IMR-90 (cell line): ENCODE results near the gene BRINP1. TPM values are rescaled to one million over a fixed set of nuclear protein-coding genes. Genes with fewer than 3 reads are reported as not detected.

Experiments used
- ATAC-seq: fragments of 200-7000 bp; cut with Tn5 transposase; 2 replicates; pipeline ENCODE4 v1.9.1; 2020; ENCODE audit warnings: low read depth, mild to moderate bottlenecking, moderate library complexity
- BruUV-seq: library from RNA; stranded (reverse); fragments of 400-500 nt; replicated peaks from 2 replicates; lab custom pipeline; 2021; lab: Mats Ljungman, UMichigan
- CTCF ChIA-PET: fragments of 300-600 bp; formaldehyde crosslinking; extraction: SDS; loops from one replicate; lab custom pipeline; 2021; ENCODE audit warnings: antibody characterized with exemption; lab: Yijun Ruan, JAX
- POLR2A ChIA-PET: fragments of 300-600 bp; sonication (Branson Sonifier 250); formaldehyde crosslinking; loops from one replicate; lab custom pipeline; 2022; ENCODE audit warnings: antibody characterized with exemption; ENCODE audit not compliant: unreplicated experiment; lab: Charles Lee
- DNase-seq: peaks from one replicate; pipeline ENCODE4 v3.0.0; 2013
- H2AFZ ChIP-seq: replicated peaks from 2 replicates; pipeline ENCODE3; 2013; ENCODE audit warnings: low read length, mild to moderate bottlenecking; ENCODE audit not compliant: poor library complexity
- H2AK5ac ChIP-seq: 2 replicates; pipeline ENCODE4 v1.6.1; 2013; ENCODE audit warnings: low read depth, low read length, inconsistent platforms
- H2AK9ac ChIP-seq: replicated peaks from 2 replicates; pipeline ENCODE3; 2013; ENCODE audit warnings: mild to moderate bottlenecking, low read depth, low read length, moderate library complexity; ENCODE audit not compliant: poor library complexity
- H2BK120ac ChIP-seq: 2 replicates; pipeline ENCODE4 v1.6.1; 2013; ENCODE audit warnings: low read depth, low read length, inconsistent platforms
- H2BK15ac ChIP-seq: 3 replicates; pipeline ENCODE4 v1.6.1; 2013; ENCODE audit warnings: low read depth, low read length, inconsistent platforms
- H2BK20ac ChIP-seq: 2 replicates; pipeline ENCODE4 v1.6.1; 2013; ENCODE audit warnings: low read depth, mild to moderate bottlenecking, inconsistent platforms, low read length, moderate library complexity
- H2BK5ac ChIP-seq: 2 replicates; pipeline ENCODE4 v1.6.1; 2013; ENCODE audit warnings: mild to moderate bottlenecking, low read depth, low read length, inconsistent platforms; ENCODE audit not compliant: poor library complexity, severe bottlenecking
- H3K14ac ChIP-seq: replicated peaks from 2 replicates; pipeline ENCODE4 v1.6.1; 2013; ENCODE audit warnings: low read depth, low read length, inconsistent platforms
- H3K18ac ChIP-seq: 2 replicates; pipeline ENCODE4 v1.6.1; 2013; ENCODE audit warnings: low read depth, low read length, control low read depth
- H3K23ac ChIP-seq: 2 replicates; pipeline ENCODE4 v1.6.1; 2013; ENCODE audit warnings: low read depth, low read length, inconsistent platforms
- H3K27ac ChIP-seq: 2 replicates; pipeline ENCODE4 v1.5.1; 2013; ENCODE audit warnings: mild to moderate bottlenecking, control low read depth, low read length; ENCODE audit not compliant: insufficient read depth
- H3K27me3 ChIP-seq: 2 replicates; pipeline ENCODE4 v1.6.1; 2013; ENCODE audit warnings: low read length; ENCODE audit not compliant: control insufficient read depth, insufficient read depth
- H3K36me3 ChIP-seq: 2 replicates; pipeline ENCODE4 v1.6.1; 2013; ENCODE audit warnings: low read length, mixed read lengths; ENCODE audit not compliant: control insufficient read depth, insufficient read depth
- H3K4ac ChIP-seq: 2 replicates; pipeline ENCODE4 v1.6.1; 2013; ENCODE audit warnings: low read depth, low read length, inconsistent platforms
- H3K4me1 ChIP-seq: 2 replicates; pipeline ENCODE4 v1.6.1; 2013; ENCODE audit warnings: low read length, mixed read lengths; ENCODE audit not compliant: control insufficient read depth, insufficient read depth
- H3K4me2 ChIP-seq: 2 replicates; pipeline ENCODE4 v1.6.1; 2013; ENCODE audit warnings: low read depth, mild to moderate bottlenecking, control low read depth, low read length, moderate library complexity
- H3K4me3 ChIP-seq: 2 replicates; pipeline ENCODE4 v1.5.1; 2013; ENCODE audit warnings: low read depth, mild to moderate bottlenecking, control low read depth, low read length, moderate library complexity; ENCODE audit not compliant: insufficient read depth
- H3K56ac ChIP-seq: 2 replicates; pipeline ENCODE4 v1.6.1; 2013; ENCODE audit warnings: low read length, inconsistent platforms; ENCODE audit not compliant: insufficient read depth; ENCODE audit errors: extremely low read depth
- H3K79me1 ChIP-seq, 2 experiments: 2 replicates each; pipeline ENCODE4 v1.6.1; 2013; ENCODE audit warnings: low read length in 2 of 2, inconsistent platforms in 1 of 2, low read depth in 1 of 2
- H3K9ac ChIP-seq: 2 replicates; pipeline ENCODE4 v1.6.1; 2013; ENCODE audit warnings: low read depth, low read length, control low read depth
- H3K9me1 ChIP-seq: 2 replicates; pipeline ENCODE4 v1.6.1; 2013; ENCODE audit warnings: low read length, inconsistent platforms; ENCODE audit not compliant: insufficient read depth
- H3K9me3 ChIP-seq: 2 replicates; pipeline ENCODE4 v1.6.1; 2013; ENCODE audit warnings: low read length; ENCODE audit not compliant: control insufficient read depth, insufficient read depth
- H4K20me1 ChIP-seq: 2 replicates; pipeline ENCODE4 v1.6.1; 2013; ENCODE audit warnings: low read length, inconsistent platforms; ENCODE audit not compliant: insufficient read depth
- H4K5ac ChIP-seq: 2 replicates; pipeline ENCODE4 v1.6.1; 2013; ENCODE audit warnings: mild to moderate bottlenecking, low read depth, low read length, control low read depth
- H4K8ac ChIP-seq, 2 experiments: 2 replicates each; pipeline ENCODE4 v1.6.1; 2013; ENCODE audit warnings: low read depth in 2 of 2, low read length in 2 of 2, control low read depth in 1 of 2, inconsistent platforms in 1 of 2
- H4K91ac ChIP-seq: 2 replicates; pipeline ENCODE4 v1.6.1; 2013; ENCODE audit warnings: low read depth, low read length, inconsistent platforms; ENCODE audit not compliant: insufficient read depth
- BHLHE40 ChIP-seq: fragments of 150-350 bp; IDR thresholded peaks from 2 replicates; pipeline ENCODE4 v1.6.1; 2016; ENCODE audit warnings: mild to moderate bottlenecking, low read depth, low read length
- CEBPB ChIP-seq: IDR thresholded peaks from 2 replicates; pipeline ENCODE4 v1.6.1; 2012; ENCODE audit warnings: low read depth, low read length, improper control_type of control experiment
- CHD1 ChIP-seq: IDR thresholded peaks from 2 replicates; pipeline ENCODE4 v1.6.1; 2012; ENCODE audit warnings: low read depth, low read length, improper control_type of control experiment
- CTCF ChIP-seq: conservative IDR thresholded peaks from 2 replicates; pipeline ENCODE4 v1.5.1; 2012; ENCODE audit warnings: mild to moderate bottlenecking, low read depth, low read length, improper control_type of control experiment
- FOS ChIP-seq: fragments of 150-350 bp; IDR thresholded peaks from 2 replicates; pipeline ENCODE4 v1.6.1; 2016; ENCODE audit warnings: low read depth, low read length
- MAFK ChIP-seq: IDR thresholded peaks from 2 replicates; pipeline ENCODE4 v1.6.1; 2012; ENCODE audit warnings: low read depth, low read length, improper control_type of control experiment
- MAZ ChIP-seq: IDR thresholded peaks from 2 replicates; pipeline ENCODE4 v1.6.1; 2012; ENCODE audit warnings: low read depth, mild to moderate bottlenecking, low read length, improper control_type of control experiment, moderate library complexity, borderline replicate concordance
- MXI1 ChIP-seq: IDR thresholded peaks from 2 replicates; pipeline ENCODE4 v1.6.1; 2012; ENCODE audit warnings: low read depth, mild to moderate bottlenecking, low read length, moderate library complexity, borderline replicate concordance
- NFE2L2 ChIP-seq: fragments of 150-350 bp; IDR thresholded peaks from 2 replicates; pipeline ENCODE4 v1.6.1; 2016; ENCODE audit warnings: low read depth, mild to moderate bottlenecking, low read length
- POLR2A ChIP-seq: IDR thresholded peaks from 2 replicates; pipeline ENCODE4 v1.6.1; 2012; ENCODE audit warnings: mild to moderate bottlenecking, low read depth, low read length
- RAD21 ChIP-seq: IDR thresholded peaks from 2 replicates; pipeline ENCODE4 v1.6.1; 2012; ENCODE audit warnings: low read length, improper control_type of control experiment
- RCOR1 ChIP-seq: IDR thresholded peaks from 2 replicates; pipeline ENCODE4 v1.6.1; 2012; ENCODE audit warnings: mild to moderate bottlenecking, low read length, improper control_type of control experiment; ENCODE audit not compliant: insufficient replicate concordance
- RFX5 ChIP-seq: IDR thresholded peaks from 2 replicates; pipeline ENCODE4 v1.8.0; 2012; ENCODE audit warnings: low read depth, mild to moderate bottlenecking, low read length, moderate library complexity
- SMC3 ChIP-seq: fragments of 150-350 bp; IDR thresholded peaks from 2 replicates; pipeline ENCODE4 v1.6.1; 2016; ENCODE audit warnings: low read depth, mild to moderate bottlenecking, antibody characterized with exemption, low read length, moderate library complexity
- WGBS, 2 experiments: methylation state at CpG; one replicate each; pipeline versions ENCODE4 v1.1.5 to v1.1.7; 2013; ENCODE audit warnings: missing lambda C conversion rate in 2 of 2; ENCODE audit not compliant: insufficient read length in 1 of 2; ENCODE audit errors: extremely low coverage in 2 of 2; 5-methylcytosine and 5-hydroxymethylcytosine counted together
- dilution Hi-C: fragments of 300-500 bp; cut with HindIII; formaldehyde crosslinking; loops from one replicate; pipeline ENCODE4 v1.14.3; 2018; ENCODE audit warnings: low sequenced_read_pairs; ENCODE audit not compliant: unreplicated experiment
- in situ Hi-C: fragments of 300-500 bp; cut with MboI; formaldehyde crosslinking; loops from 3 replicates; pipeline ENCODE4 v1.14.3; 2019; ENCODE audit warnings: low sequenced_read_pairs, inconsistent platforms, mixed read lengths
- intact Hi-C: fragments of 100-400 bp; cut with micrococcal nuclease; formaldehyde crosslinking; loops from 2 replicates; pipeline ENCODE4 v1.10.0; 2022
- polyA plus RNA-seq, 3 experiments: library from polyadenylated mRNA; depleted of rRNA; stranded (reverse); fragments of >200 nt; gene quantifications; 2 replicates each; pipeline ENCODE4 v1.2.3, GENCODE V29; 2012; ENCODE audit warnings: low replicate concordance in 1 of 3
- total RNA-seq: library from RNA; depleted of rRNA; stranded (reverse); fragments of >200 nt; gene quantifications from 2 replicates; pipeline ENCODE4 v1.2.3, GENCODE V29; 2012
- TF ChIP-seq, protein P1 (sequence below): fragments of 150-350 bp; IDR thresholded peaks from 2 replicates; pipeline ENCODE4 v1.6.1; 2016; ENCODE audit warnings: low read depth, mild to moderate bottlenecking, low read length, moderate library complexity, borderline replicate concordance
- TF ChIP-seq, protein P2 (sequence below): fragments of 150-350 bp; IDR thresholded peaks from 2 replicates; pipeline ENCODE4 v1.6.1; 2017; ENCODE audit warnings: mild to moderate bottlenecking, antibody characterized with exemption, low read length, low read depth

Gene BRINP1
- total and polyA plus RNA-seq, 2 of the 4 experiments (the other 2 are of a cell fraction), result under 0.01 TPM; not detected in 1

DNA sequence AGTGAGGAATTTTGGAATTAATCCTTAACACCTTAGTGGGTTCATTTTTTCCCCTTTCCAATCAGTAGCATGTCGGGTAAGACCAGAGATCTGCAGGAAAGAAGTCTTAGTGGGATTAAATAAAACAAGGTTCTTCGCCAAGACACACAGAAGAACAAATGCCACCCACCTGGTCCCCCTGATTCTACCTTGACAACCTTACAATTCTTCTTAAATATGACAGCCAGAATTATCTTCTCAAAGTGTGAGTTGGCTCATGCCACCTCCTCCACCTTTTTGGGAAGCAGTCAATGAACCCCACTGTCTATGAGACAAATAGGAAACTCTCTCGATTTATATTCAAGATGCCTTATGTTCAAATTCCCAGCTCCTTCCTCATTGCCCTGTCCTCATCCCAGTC is 105.1 kb downstream of the BRINP1 start:
- Histone ChIP-seq H3K56ac (no peak overlapping the region), H2AFZ (no peak overlapping the region), H2BK5ac (no peak overlapping the region), H4K5ac (no peak overlapping the region), H3K27ac (no peak overlapping the region), H3K4me3 (no peak overlapping the region), H3K9me1 (no peaks in the 10 kb centered on the region), H3K23ac (no peak overlapping the region), H3K18ac (no peak overlapping the region), H2BK20ac (no peak overlapping the region), H3K4me2 (no peak overlapping the region), H2AK9ac (no peak overlapping the region), H4K8ac (no peak overlapping the region), H3K4ac (no peak overlapping the region), H3K9me3 (peaks cover 11% of the 10 kb centered on the region), H3K36me3 (no peaks in the 10 kb centered on the region), H4K20me1 (no peaks in the 10 kb centered on the region), H2BK120ac (no peak overlapping the region), H3K79me1 (no peaks in the 10 kb centered on the region), H3K4me1 (no peaks in the 10 kb centered on the region), H2BK15ac (no peak overlapping the region), H3K14ac (no peak overlapping the region), H4K91ac (no peak overlapping the region), H2AK5ac (no peak overlapping the region), H3K27me3 (no peaks in the 10 kb centered on the region), H3K9ac (no peak overlapping the region)
- in situ Hi-C loops (no loop called here), intact Hi-C loops (no loop called here), dilution Hi-C loops (no loop called here)
- POLR2A ChIA-PET, result no interaction called here
- no peak for DNase-seq
- no peak for TF ChIP-seq CEBPB
- TF ChIP-seq POLR2A, result no peak
- TF ChIP-seq, protein P1, sequence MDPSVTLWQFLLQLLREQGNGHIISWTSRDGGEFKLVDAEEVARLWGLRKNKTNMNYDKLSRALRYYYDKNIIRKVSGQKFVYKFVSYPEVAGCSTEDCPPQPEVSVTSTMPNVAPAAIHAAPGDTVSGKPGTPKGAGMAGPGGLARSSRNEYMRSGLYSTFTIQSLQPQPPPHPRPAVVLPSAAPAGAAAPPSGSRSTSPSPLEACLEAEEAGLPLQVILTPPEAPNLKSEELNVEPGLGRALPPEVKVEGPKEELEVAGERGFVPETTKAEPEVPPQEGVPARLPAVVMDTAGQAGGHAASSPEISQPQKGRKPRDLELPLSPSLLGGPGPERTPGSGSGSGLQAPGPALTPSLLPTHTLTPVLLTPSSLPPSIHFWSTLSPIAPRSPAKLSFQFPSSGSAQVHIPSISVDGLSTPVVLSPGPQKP, result no peak
- TF ChIP-seq, protein P2, sequence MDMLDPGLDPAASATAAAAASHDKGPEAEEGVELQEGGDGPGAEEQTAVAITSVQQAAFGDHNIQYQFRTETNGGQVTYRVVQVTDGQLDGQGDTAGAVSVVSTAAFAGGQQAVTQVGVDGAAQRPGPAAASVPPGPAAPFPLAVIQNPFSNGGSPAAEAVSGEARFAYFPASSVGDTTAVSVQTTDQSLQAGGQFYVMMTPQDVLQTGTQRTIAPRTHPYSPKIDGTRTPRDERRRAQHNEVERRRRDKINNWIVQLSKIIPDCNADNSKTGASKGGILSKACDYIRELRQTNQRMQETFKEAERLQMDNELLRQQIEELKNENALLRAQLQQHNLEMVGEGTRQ, result no peak
- no peak for TF ChIP-seq MXI1
- no peak for TF ChIP-seq RAD21
- no peak for TF ChIP-seq CHD1
- no peak for TF ChIP-seq MAFK
- no peak for TF ChIP-seq NFE2L2
- no peak for TF ChIP-seq MAZ
- no peak for TF ChIP-seq SMC3
- TF ChIP-seq FOS, result no peak
- TF ChIP-seq CTCF, result no peak
- no peak for TF ChIP-seq RCOR1
- TF ChIP-seq BHLHE40, result no peak
- TF ChIP-seq RFX5, result no peak
- CTCF ChIA-PET, result no interaction called here
- BruUV-seq, result no TSS peak
- 29% methylated on average over 1 of the region's 3 CpGs; no CpG with 5 or more reads in 1 of the 2 experiments for WGBS, 2 experiments
- no peak for ATAC-seq
